HL-60 (cell line): ENCODE results near the gene LDB3.

Experiments
- CTCF ChIP-seq: IDR thresholded peaks from one replicate; pipeline ENCODE4 v1.5.1; 2011; ENCODE audit warnings: low read length, control low read depth, inconsistent platforms; ENCODE audit not compliant: insufficient read depth
- GABPA ChIP-seq: IDR thresholded peaks from 2 replicates; pipeline ENCODE4 v1.6.1; 2012; ENCODE audit warnings: low read depth
- POLR2AphosphoS5 ChIP-seq: IDR thresholded peaks from 2 replicates; pipeline ENCODE4 v1.6.1; 2012; ENCODE audit warnings: low read depth
- REST ChIP-seq: IDR thresholded peaks from 2 replicates; pipeline ENCODE4 v1.6.1; 2012; ENCODE audit warnings: low read depth; ENCODE audit not compliant: insufficient replicate concordance

- TF ChIP-seq GABPA (no peak), POLR2AphosphoS5 (no peak), CTCF (no peak), REST (no peak)
Measured at GRCh38 chr10:86733260-86733671, 65.0 kb downstream of the LDB3 start.
